Dermis blood vessel endothelial cell (primary cell): ENCODE data around the gene ANXA7. TPM values are rescaled to one million over a fixed set of nuclear protein-coding genes. Genes with fewer than 3 reads are reported as not detected.
"Not testable (repeated sequence)": the region's sequence is repeated elsewhere in the genome, so short reads cannot be mapped to it uniquely, and the experiment has no call there.

ENCODE experiments used
- DNase-seq: peaks from one replicate; pipeline ENCODE4 v3.0.0; 2010
- total RNA-seq: library from RNA; depleted of rRNA; stranded (reverse); fragments of >200 nt; gene quantifications from 2 replicates; pipeline ENCODE4 v1.2.3, GENCODE V29; 2014

ANXA7 gene
- total RNA-seq, 1 donor from 2014 or later, result 100 TPM

GRCh38 chr10:73338801-73339368, 75.0 kb downstream of the ANXA7 start:
- no peak for DNase-seq

- DNase-seq, result no peak
Measured at GRCh38 chr10:73333202-73333601, 80.7 kb downstream of the ANXA7 start.

GRCh38 chr10:73332379-73332778, 81.5 kb downstream of the ANXA7 start:
- DNase-seq, result no peak

- not testable (repeated sequence) for DNase-seq
Measured at GRCh38 chr10:73328523-73328922, 85.3 kb downstream of the ANXA7 start.

GRCh38 chr10:73325290-73325689, 88.6 kb downstream of the ANXA7 start:
- not testable (repeated sequence) for DNase-seq

Other genes with a start within 250 kb of the ANXA7 start
- 29.1 and 34.7 TPM in 2 replicates for gene ECD, start 246.1 kb downstream of the ANXA7 start, total RNA-seq
- gene FAM149B1, start 245.9 kb downstream of the ANXA7 start, total RNA-seq, result 26.0 and 26.9 TPM in 2 replicates
- 36.2 and 61.1 TPM in 2 replicates for gene DNAJC9, start 166.8 kb downstream of the ANXA7 start, total RNA-seq
- 61.1 and 73.5 TPM in 2 replicates for gene MRPS16, start 161.4 kb downstream of the ANXA7 start, total RNA-seq
- gene CFAP70, start 55.2 kb downstream of the ANXA7 start, total RNA-seq, result 0.19 and 0.34 TPM in 2 replicates
- gene MSS51, start 19.5 kb upstream of the ANXA7 start, total RNA-seq, result 0.84 and 1.5 TPM in 2 replicates
- gene PPP3CB, start 82.0 kb upstream of the ANXA7 start, total RNA-seq, result 12.6 and 19.6 TPM in 2 replicates
- gene USP54, start 177.3 kb upstream of the ANXA7 start, total RNA-seq, result 8.8 and 10.1 TPM in 2 replicates
- gene MYOZ1, start 227.4 kb upstream of the ANXA7 start, total RNA-seq, result not detected in 2 replicates
- under 0.01 TPM in 1 of 2 replicates, not detected in the other for gene SYNPO2L, start 242.0 kb upstream of the ANXA7 start, total RNA-seq